A673 (cell line): ENCODE measurements around the gene VTI1A. TPM values are rescaled to one million over a fixed set of nuclear protein-coding genes. Genes with fewer than 3 reads are reported as not detected.
A peak's percentile ranks its signal among the peaks of the same experiment; 100 is the strongest.
"Not testable (repeated sequence)": the region's sequence is repeated elsewhere in the genome, so short reads cannot be mapped to it uniquely, and the experiment has no call there.

ENCODE experiments used
- BruUV-seq: library from RNA; stranded (reverse); fragments of 400-500 nt; replicated peaks from 2 replicates; lab custom pipeline; 2021; lab: Mats Ljungman, UMichigan
- CTCF ChIA-PET: fragments of 300-600 bp; sonication (Branson Sonifier 250); formaldehyde crosslinking; loops from one replicate; lab custom pipeline; 2022; ENCODE audit warnings: antibody characterized with exemption; lab: Charles Lee
- POLR2A ChIA-PET: fragments of 300-600 bp; sonication (Branson Sonifier 250); formaldehyde crosslinking; loops from one replicate; lab custom pipeline; 2022; ENCODE audit warnings: antibody characterized with exemption; ENCODE audit not compliant: low non-redundant PET; lab: Charles Lee
- DNase-seq: peaks from one replicate; pipeline ENCODE4 v3.0.0-alpha.2; 2015; ENCODE audit warnings: low spot score
- H3K27ac ChIP-seq: fragments of 200-600 bp; sonication (generic); 2 replicates; pipeline ENCODE4 v1.5.1; 2016; ENCODE audit warnings: mixed run types, low read depth, mild to moderate bottlenecking, mixed read lengths, antibody characterized with exemption, low read length; ENCODE audit not compliant: poor library complexity, severe bottlenecking
- H3K27me3 ChIP-seq: fragments of 200-600 bp; sonication (generic); replicated peaks from 2 replicates; pipeline ENCODE4 v1.6.1; 2017; ENCODE audit warnings: mixed run types, low read depth, mild to moderate bottlenecking, mixed read lengths, antibody characterized with exemption, low read length; ENCODE audit not compliant: insufficient read depth, poor library complexity
- H3K36me3 ChIP-seq: fragments of 200-600 bp; sonication (generic); 2 replicates; pipeline ENCODE4 v1.6.1; 2016; ENCODE audit warnings: mixed run types, mild to moderate bottlenecking, mixed read lengths, antibody characterized with exemption, low read length; ENCODE audit not compliant: insufficient read depth, poor library complexity, severe bottlenecking
- H3K4me1 ChIP-seq: fragments of 200-600 bp; sonication (generic); 2 replicates; pipeline ENCODE4 v1.6.1; 2017; ENCODE audit warnings: mixed run types, mild to moderate bottlenecking, mixed read lengths, antibody characterized with exemption, low read length; ENCODE audit not compliant: insufficient read depth, poor library complexity, severe bottlenecking
- H3K4me3 ChIP-seq: fragments of 200-600 bp; sonication (generic); 2 replicates; pipeline ENCODE4 v1.5.1; 2016; ENCODE audit warnings: low read depth, mixed run types, mild to moderate bottlenecking, mixed read lengths, low read length; ENCODE audit not compliant: poor library complexity, severe bottlenecking
- H3K9me3 ChIP-seq: fragments of 200-600 bp; sonication (generic); 2 replicates; pipeline ENCODE4 v1.6.1; 2016; ENCODE audit warnings: mixed run types, low read depth, mild to moderate bottlenecking, mixed read lengths, antibody characterized with exemption, low read length; ENCODE audit not compliant: poor library complexity, severe bottlenecking
- EZH2 ChIP-seq: fragments of 200-600 bp; sonication (generic); IDR thresholded peaks from 2 replicates; pipeline ENCODE4 v1.6.1; 2017; ENCODE audit warnings: borderline replicate concordance, low read depth, mild to moderate bottlenecking, mixed read lengths, antibody characterized with exemption, low read length; ENCODE audit not compliant: poor library complexity, severe bottlenecking
- intact Hi-C: fragments of 100-400 bp; cut with micrococcal nuclease; formaldehyde crosslinking; loops from one replicate; pipeline ENCODE4 v1.10.0; 2022; ENCODE audit not compliant: unreplicated experiment
- total RNA-seq: library from RNA; stranded (reverse); gene quantifications from 2 replicates; pipeline ENCODE4 v1.2.3, GENCODE V29; 2021
- TF ChIP-seq, protein P1 (sequence below): fragments of 300-800, 200-600 bp; sonication (generic); conservative IDR thresholded peaks from 2 replicates; pipeline ENCODE4 v1.5.1; 2017; ENCODE audit warnings: low read depth, mild to moderate bottlenecking, antibody characterized with exemption, low read length, moderate library complexity, mixed read lengths

The VTI1A gene
- total RNA-seq, 1 experiment from 2014 or later: 38.7 TPM

DNA sequence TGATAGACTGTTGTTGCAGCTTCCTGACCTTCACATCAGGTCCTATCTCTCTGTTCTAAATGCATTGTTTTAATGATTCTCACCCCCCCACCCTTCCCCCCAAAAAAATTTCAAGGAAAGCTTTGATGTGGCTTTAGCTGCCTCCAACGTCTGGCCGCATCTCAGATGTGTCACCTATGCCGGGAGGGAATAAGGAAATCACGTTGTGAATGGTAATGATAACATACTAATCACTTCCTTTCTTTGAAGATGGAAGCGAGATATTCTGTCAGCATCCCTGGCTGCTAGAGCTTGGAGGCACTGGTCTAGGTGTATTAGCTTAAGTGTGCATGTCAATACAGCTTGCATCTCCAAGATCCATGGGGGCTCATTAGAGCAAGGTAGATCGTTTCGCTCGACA lies 89.6 kb downstream of the VTI1A start:
- H3K36me3 ChIP-seq: no peaks in the 10 kb centered on the region
- TF ChIP-seq EZH2: no peak
- TF ChIP-seq, protein P1, sequence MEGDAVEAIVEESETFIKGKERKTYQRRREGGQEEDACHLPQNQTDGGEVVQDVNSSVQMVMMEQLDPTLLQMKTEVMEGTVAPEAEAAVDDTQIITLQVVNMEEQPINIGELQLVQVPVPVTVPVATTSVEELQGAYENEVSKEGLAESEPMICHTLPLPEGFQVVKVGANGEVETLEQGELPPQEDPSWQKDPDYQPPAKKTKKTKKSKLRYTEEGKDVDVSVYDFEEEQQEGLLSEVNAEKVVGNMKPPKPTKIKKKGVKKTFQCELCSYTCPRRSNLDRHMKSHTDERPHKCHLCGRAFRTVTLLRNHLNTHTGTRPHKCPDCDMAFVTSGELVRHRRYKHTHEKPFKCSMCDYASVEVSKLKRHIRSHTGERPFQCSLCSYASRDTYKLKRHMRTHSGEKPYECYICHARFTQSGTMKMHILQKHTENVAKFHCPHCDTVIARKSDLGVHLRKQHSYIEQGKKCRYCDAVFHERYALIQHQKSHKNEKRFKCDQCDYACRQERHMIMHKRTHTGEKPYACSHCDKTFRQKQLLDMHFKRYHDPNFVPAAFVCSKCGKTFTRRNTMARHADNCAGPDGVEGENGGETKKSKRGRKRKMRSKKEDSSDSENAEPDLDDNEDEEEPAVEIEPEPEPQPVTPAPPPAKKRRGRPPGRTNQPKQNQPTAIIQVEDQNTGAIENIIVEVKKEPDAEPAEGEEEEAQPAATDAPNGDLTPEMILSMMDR: no peak
- H3K27ac ChIP-seq: no peak overlapping the region
- no peak for DNase-seq
- BruUV-seq: no TSS peak
- intact Hi-C loops: no loop called here
- no peak overlapping the region for H3K4me3 ChIP-seq
- CTCF ChIA-PET: no interaction called here
- H3K4me1 ChIP-seq: no peaks in the 10 kb centered on the region
- H3K27me3 ChIP-seq: no peaks in the 10 kb centered on the region
- no peaks in the 10 kb centered on the region for H3K9me3 ChIP-seq
- POLR2A ChIA-PET: no interaction called here

DNA sequence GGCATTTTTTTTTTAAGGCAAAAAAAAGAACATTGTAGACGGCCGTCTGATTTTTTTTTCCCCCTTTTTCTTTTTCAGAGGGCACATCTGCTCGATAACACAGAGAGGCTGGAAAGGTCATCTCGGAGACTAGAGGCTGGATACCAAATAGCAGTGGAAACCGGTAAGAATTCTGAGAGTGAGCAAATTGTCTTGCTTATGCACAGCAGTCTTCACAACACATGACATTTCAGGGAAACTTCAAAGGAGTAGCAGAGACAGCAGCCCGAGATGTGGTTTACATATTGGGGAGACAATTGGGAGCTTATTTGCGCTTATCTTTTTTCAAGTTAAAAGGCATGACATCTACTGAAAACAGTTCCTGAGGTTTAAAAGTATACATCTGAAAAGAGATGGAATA lies 91.2 kb downstream of the VTI1A start:
- no TSS peak for BruUV-seq
- H3K4me3 ChIP-seq: no peak overlapping the region
- no peak for DNase-seq
- no peak for TF ChIP-seq EZH2
- TF ChIP-seq, protein P1: no peak
- ChIA-PET POLR2A (no interaction called here), CTCF (no interaction called here)
- intact Hi-C loops: no loop called here
- H3K27ac ChIP-seq: no peak overlapping the region
- no peaks in the 10 kb centered on the region for H3K36me3 ChIP-seq
- no peaks in the 10 kb centered on the region for H3K9me3 ChIP-seq
- no peaks in the 10 kb centered on the region for H3K27me3 ChIP-seq
- no peaks in the 10 kb centered on the region for H3K4me1 ChIP-seq

DNA sequence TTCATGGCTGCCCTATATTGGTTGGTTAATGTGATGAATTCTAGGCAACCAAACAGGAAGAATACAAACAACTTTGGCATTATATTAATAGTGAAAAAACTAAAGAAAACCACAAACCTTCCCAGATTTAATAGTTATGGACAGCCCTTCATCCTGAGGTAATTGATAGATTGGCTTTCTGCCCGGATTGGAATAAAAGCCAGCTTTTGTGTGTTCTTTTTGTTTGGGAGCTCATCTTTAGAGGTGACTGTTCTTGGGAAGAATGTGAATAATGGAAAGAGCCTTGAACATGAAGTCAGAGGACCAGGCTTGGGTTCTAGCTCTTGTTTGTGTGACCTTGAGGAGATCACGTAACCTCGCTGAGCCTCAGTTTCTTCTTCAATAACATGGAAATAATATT lies 92.3 kb downstream of the VTI1A start:
- no TSS peak for BruUV-seq
- POLR2A ChIA-PET: no interaction called here

DNA sequence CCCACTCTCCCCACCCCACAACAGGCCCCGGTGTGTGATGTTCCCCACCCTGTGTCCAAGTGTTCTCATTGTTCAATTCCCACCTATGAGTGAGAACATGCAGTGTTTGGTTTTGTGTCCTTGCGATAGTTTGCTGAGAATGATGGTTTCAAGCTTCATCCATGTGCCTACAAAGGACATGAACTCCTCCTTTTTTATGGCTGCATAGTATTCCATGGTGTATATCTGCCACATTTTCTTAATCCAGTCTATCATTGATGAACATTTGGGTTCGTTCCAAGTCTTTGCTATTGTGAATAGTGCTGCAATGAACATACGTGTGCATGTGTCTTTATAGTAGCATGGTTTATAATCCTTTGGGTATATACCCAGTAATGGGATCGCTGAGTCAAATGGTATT lies 95.8 kb downstream of the VTI1A start:
- BruUV-seq, CTCF ChIA-PET, H3K27ac ChIP-seq, H3K36me3 ChIP-seq, POLR2A ChIA-PET, H3K4me3 ChIP-seq, intact Hi-C loops, H3K4me1 ChIP-seq, H3K9me3 ChIP-seq, H3K27me3 ChIP-seq, DNase-seq: not testable (repeated sequence)

More for the DNA sequence above, 92.3 kb downstream of the VTI1A start:
- TF ChIP-seq, protein P1: no peak
- no peak for TF ChIP-seq EZH2
- Histone ChIP-seq H3K4me3 (no peak overlapping the region), H3K27ac (no peak overlapping the region), H3K27me3 (no peaks in the 10 kb centered on the region), H3K9me3 (no peaks in the 10 kb centered on the region), H3K36me3 (no peaks in the 10 kb centered on the region), H3K4me1 (no peaks in the 10 kb centered on the region)
- intact Hi-C loops: no loop called here
- CTCF ChIA-PET: no interaction called here
- peak; percentile 32 for DNase-seq
